ENCODE results near the gene PVR.
"Not testable (repeated sequence)": the region's sequence is repeated elsewhere in the genome, so short reads cannot be mapped to it uniquely, and the experiment has no call there.

PVR gene

GRCh38 chr19:44618640-44619357 is 24.9 kb upstream of the PVR start:
- no peak for DNase-seq (ENCODE audit: low read depth)

DNA sequence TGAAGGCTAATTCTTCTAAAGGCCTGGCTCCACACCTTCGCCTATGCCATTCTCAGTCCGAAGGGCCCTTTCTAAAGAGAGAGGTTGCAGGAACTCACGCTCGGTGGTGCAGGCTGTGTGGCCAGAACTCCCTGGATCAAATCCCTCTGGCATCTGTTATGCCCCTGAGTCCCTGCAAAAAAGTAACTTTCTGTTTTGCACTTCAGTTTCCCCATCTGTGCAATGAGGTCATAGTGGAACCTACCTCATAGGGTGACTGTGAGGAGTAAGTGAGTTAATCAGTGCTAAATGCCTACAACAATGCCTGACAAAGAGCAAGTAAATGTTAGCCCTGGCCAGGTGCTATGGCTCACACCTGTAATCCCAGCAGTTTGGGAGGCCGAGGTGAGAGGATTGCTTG is 23.0 kb upstream of the PVR start:
- DNase-seq (ENCODE audit: low read depth), result no peak

DNA sequence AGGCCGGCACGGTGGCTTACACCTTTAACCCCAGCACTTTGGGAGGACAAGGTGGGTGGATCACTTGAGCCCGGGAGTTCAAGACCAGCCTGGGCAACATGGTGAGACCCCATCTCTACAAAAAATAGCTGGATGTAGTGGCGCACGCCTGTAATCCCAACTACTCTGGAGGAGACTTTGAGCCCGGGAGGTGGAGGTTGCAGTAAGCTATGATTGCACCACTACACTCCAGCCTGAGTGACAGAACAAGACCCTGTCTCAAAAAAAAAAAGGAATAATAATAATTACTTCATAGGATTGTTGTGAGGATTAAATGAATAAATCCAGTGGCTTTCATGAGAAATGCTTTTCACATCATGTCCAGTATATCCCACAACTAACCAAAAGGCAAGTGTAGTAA is 22.3 kb upstream of the PVR start:
- no peak for DNase-seq (ENCODE audit: low read depth)

DNA sequence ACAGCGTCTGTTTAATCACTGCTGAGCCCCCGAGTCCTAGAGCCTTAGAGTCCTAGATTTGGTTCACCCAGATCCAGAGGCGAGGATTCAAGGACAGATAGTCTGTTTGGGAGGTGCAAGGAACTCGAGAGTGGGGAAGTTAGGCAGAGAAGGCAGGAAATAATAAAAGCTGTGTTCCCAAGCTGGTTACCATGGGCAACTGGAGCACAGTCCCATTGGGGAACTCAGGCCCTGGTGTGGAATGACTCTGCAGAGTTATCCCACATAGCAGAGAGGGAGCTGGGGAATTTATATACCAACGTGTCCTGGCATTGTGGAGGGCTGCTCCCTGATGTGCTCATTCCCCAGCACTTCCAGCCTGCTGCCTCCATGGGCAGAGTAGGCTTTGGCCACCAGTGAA is 20.6 kb upstream of the PVR start:
- no peak for DNase-seq (ENCODE audit: low read depth)

GRCh38 chr19:44623626-44624025 is 20.1 kb upstream of the PVR start:
- DNase-seq (ENCODE audit: low read depth), result no peak

GRCh38 chr19:44624840-44625354 is 18.8 kb upstream of the PVR start:
- DNase-seq (ENCODE audit: low read depth), result no peak

- DNase-seq (ENCODE audit: low read depth), result not testable (repeated sequence)
Observed at GRCh38 chr19:44625637-44626036, 18.1 kb upstream of the PVR start.

DNA sequence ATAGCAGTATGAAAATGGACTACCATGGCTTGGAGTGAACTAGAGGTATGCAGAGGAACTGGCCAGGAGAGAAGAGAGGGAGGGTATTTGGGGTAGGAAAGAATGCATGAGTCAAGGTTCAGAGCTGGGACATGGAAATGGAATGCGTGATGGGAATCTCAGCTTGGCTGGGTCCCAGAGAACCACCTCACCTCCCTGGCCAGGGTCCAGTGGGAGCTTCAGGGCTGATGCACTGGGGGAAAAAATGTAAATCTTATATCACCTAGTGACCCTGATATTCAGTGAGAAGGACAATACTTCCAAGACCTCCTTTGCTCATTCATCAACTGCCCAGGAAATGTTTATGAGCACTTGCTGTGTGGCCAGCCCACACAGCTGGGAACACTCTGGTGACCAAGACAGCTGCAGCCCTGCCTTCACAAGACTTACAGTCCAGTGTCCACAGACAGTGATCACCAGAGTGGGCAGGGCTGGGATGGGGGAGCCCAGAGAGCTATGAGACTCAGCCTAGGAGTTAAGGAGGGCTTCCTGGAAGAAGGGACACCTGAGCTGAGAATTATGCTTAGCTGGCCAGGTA is 17.6 kb upstream of the PVR start:
- no peak for DNase-seq (ENCODE audit: low read depth)

- no peak for DNase-seq (ENCODE audit: low read depth)
Observed at GRCh38 chr19:44627631-44628030, 16.1 kb upstream of the PVR start.

- DNase-seq (ENCODE audit: low read depth), result no peak
Observed at GRCh38 chr19:44628793-44629192, 14.9 kb upstream of the PVR start.

- DNase-seq (ENCODE audit: low read depth), result not testable (repeated sequence)
Observed at GRCh38 chr19:44631611-44632010, 12.1 kb upstream of the PVR start.

GRCh38 chr19:44634058-44634457 is 9.7 kb upstream of the PVR start:
- DNase-seq (ENCODE audit: low read depth), result not testable (repeated sequence)

- DNase-seq (ENCODE audit: low read depth), result no peak
Observed at GRCh38 chr19:44634785-44635184, 8.9 kb upstream of the PVR start.

DNA sequence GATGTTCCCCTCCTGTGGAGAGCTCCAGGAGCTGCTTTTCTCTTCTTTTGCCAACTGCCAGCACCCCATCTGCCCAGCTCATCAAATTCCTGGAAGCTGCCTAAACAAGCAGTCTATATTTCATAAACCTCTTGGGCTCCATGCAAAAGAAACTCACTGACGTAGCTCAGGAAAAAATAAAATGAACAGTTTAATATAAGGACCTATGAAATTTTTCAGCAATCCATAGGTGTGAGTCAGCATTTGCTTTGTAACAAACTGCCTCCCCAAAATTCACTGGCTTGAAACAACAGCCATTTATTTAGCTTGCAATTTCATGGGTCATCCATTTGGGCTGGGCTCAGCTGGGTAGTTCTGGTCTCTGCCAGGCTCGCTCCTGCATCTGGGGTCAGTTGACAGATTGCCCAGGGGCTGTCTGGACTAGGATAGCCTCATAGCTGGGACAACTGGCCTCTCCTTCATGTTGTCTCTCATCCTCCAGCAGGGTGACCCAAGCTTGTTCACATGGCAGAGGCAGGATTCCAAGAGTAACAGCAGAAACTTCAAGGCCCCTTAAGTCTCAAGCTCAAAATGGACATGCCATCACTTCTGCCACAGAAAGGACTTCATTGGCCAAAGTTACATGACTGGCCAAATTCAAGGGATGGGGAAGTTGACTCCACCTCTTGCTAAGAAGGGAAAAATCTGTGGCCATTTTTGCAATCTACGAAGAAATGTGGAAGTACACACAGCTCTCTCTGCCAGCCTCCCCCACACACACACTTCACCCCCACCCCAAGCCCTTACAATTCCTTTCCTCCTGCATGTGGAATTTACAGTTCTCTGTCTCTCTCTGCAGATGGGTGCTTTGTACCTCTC is 7.9 kb upstream of the PVR start:
- DNase-seq (ENCODE audit: low read depth), result no peak

GRCh38 chr19:44636439-44637389 is 7.0 kb upstream of the PVR start:
- DNase-seq (ENCODE audit: low read depth), result no peak

- no peak for DNase-seq (ENCODE audit: low read depth)
Observed at GRCh38 chr19:44637390-44637764, 6.3 kb upstream of the PVR start.

DNA sequence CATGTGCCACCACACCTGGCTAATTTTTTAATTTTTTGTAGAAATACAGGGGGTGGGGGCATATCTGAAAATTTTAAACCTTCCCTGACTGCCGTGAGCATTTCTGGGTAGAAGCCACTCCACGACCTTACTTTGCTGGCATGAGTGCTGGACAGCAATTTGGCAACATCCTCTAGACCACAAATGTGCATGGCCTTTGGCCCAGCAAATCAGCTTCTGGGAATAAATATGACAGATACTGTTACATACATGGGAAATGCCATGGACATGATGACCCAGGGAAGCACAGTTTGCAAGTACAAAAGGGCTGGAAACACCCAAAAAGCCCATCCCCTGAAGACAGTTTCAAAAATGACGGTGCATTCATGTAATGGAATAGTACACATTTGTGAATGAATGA is 3.2 kb upstream of the PVR start:
- DNase-seq (ENCODE audit: low read depth), result no peak

DNA sequence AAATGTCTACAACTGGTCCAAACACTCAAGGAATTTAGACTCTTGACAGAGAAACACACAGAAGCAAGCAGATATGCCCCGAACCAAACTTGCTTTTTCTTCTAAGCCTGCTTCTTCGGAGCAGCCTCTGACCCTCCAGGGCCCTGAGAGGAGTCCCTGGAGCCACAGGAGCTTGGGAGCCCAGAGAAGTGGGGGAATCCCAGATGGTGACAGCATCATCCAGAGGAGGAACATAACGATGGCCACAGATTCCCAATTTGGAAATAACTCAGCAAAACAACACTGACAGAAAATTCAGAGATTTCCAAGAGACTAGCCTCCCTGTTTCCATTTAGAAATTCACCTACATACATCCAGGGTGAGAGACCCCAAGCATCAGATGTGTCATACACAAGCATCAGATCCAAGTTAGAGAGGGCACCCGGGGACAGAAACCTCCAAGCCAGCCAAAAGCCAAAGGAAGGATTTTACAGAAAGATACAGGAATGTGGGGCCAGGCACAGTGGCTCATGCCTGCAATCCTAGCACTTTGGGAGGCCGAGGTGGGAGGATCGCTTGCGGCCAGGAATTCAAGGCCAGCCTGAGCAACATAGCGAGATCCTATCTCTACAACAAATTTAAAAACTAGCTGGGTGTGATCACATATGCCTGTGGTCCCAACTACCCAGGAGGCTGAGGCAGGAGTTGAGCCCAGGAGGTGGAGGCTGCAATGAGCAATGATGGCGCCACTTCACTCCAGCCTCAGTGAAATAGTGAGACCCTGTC is 2.0 kb upstream of the PVR start:
- DNase-seq (ENCODE audit: low read depth), result no peak

GRCh38 chr19:44642377-44642776 is 1.3 kb upstream of the PVR start:
- no peak for DNase-seq (ENCODE audit: low read depth)

DNA sequence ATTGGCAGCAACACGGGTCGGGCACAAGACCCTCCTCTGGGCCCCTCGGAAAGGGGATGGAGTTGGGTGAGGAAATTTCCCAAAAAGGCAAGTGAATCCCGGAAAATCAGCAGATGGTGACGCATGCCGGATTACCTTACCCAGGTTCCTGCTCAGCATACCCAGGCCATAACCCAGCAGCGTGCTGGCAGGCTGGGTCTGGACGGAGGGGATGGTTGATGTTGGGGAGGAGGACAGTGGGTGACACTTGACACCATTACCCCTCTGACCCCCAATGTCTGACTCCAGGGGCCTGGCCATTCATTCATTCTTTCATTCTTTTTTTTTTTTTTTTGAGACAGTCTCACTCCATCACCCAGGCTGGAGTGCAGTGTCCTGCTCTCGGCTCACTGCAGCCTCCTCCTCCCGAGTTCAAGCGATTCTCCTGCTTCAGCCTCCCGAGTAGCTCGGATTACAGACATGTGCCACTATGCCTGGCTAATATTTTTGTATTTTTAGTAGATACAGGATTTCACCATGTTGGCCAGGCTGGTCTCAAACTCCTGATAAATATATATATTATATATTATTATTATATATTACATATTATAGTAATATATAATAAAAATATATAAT is 799 bp downstream of the PVR start:
- DNase-seq (ENCODE audit: low read depth), result no peak

All from stimulated activated CD4-positive, alpha-beta T cell treated with anti-CD3 and anti-CD28 coated beads, Interleukin-2, amount 100 ng/mL, for 4 hours (primary cell).